GM18867 (cell line): Measurements from ENCODE around the gene OR51I1.

Experiments used
- ATAC-seq: cut with Tn5 transposase; IDR thresholded peaks from one replicate; pipeline ENCODE4 v1.9.1; 2021; ENCODE audit warnings: mild to moderate bottlenecking, moderate library complexity; ENCODE audit not compliant: unreplicated experiment

The OR51I1 gene, protein sequence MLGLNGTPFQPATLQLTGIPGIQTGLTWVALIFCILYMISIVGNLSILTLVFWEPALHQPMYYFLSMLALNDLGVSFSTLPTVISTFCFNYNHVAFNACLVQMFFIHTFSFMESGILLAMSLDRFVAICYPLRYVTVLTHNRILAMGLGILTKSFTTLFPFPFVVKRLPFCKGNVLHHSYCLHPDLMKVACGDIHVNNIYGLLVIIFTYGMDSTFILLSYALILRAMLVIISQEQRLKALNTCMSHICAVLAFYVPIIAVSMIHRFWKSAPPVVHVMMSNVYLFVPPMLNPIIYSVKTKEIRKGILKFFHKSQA

DNA sequence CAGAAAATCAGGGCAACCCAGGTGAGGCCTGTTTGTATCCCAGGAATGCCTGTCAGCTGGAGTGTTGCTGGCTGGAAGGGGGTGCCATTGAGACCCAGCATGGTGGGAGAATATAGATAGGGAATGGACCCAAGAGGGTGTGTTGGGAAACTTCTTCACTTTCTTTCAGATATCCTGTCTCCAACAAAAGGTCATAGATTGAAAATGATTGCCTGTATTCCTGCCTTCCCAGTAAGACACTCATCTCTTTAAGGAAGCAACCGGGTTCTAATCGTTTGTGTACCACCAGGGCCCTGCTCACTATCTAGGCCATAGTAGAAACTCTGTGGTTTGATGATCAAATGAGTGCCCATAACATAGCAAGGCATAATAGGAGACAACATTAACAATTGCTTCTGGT, at the start of gene OR51I1:
Gene OR51I1, minus strand, starts transcription at position 101 of the 400 bp plus-strand sequence. Its CDS starts 0 bp downstream, at position 101.
- ATAC-seq = no peak

DNA sequence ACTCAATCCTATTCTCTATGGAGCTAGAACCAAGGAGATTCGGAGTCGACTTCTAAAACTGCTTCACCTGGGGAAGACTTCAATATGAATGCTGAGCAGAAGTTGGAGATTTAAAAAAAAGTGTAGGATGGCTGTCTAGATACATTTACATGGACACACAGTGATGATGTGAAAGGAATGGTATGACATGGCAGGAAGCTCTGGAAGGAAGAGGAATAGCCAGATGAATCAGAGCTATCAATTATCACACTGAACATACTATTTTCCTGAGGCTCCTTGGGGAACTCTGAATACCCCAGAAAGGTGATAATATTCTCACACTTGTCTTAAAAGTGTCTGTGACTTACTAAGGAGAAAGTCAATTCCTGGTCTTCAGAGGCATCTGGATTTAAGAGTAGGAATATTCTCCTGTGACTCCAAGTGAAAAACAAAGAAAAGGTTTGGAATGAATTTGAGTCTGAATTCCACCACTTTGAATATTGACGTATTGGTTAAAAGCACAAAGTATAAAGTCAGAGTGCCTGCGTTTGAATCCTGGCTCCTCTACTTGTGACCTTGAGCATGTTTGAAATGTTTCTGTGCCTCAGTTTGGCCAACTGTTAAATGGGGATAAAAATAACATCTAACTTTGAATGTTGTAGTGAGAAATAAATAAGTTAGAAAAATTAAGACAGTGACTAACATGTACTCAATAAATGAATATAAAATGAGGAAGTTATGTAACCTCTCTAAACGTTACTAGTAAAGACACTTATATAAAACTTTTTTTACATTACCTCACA, 48.5 kb upstream of the OR51I1 start:
- no peak for ATAC-seq

DNA sequence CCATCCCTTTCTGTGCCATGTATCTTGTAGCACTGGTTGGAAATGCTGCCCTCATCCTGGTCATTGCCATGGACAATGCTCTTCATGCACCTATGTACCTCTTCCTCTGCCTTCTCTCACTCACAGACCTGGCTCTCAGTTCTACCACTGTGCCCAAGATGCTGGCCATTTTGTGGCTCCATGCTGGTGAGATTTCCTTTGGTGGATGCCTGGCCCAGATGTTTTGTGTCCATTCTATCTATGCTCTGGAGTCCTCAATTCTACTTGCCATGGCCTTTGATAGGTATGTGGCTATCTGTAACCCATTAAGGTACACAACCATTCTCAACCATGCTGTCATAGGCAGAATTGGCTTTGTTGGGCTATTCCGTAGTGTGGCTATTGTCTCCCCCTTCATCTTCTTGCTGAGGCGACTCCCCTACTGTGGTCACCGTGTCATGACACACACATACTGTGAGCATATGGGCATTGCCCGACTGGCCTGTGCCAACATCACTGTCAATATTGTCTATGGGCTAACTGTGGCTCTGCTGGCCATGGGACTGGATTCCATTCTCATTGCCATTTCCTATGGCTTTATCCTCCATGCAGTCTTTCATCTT, 47.6 kb upstream of the OR51I1 start:
- ATAC-seq = no peak

DNA sequence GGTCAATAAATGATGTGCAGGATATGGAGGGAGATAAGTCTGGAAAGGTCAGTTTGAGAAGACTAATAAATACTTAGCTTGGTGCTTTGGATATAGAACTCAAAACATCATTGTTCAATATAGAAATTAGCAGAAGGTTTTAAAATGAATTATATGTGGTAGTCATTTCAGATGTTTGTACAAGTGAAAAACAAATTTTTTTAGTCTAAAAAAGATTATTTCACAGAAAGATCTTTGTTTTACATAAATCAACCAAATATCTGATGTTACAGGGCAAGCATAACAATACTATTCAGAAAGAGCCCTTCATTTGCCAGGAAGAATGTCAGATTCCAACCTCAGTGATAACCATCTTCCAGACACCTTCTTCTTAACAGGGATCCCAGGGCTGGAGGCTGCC, 47.1 kb upstream of the OR51I1 start, which contains the start of gene OR52D1:
Gene OR52D1, plus strand, starts transcription at position 301 of the 400 bp plus-strand sequence. Its CDS starts 22 bp downstream, at position 323.
- no peak for ATAC-seq

DNA sequence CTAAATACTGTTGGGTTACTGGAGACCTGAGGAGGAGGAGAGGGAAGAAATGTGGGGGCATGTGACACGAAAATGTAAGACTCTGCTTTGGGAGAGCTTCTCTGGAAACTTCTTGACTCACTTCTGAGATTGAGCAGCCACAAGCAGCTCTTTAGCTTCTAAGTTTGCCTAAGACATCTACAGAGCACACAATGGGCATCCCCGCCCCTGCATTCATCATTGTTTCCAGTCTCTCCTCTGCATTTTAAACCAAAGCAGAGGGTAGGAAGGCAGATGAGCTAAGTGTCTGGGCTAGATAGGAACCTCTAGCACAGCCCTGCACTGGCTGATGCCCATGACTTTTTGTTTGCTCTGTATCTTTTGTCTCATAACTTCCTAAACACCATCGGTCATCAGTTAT, 45.1 kb upstream of the OR51I1 start:
- no peak for ATAC-seq

DNA sequence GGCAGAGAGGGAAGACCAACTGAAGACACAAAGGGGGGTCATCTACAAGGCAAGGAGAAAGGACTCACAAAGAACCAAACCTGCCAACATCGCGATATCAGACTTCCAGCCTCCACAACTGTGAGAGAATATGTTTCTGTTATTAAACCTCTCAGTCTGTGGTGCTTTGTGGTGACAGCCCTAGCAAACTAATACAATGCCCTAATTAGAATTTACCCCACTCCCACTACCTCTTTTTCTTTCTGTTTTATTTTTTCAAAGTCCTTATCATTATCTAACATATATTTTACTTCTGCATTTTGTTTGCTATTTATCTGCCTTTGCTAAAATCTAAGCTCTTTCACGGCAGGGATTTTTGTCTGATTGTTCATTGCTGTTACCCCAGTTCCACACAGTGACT, 44.7 kb upstream of the OR51I1 start:
- ATAC-seq = no peak

DNA sequence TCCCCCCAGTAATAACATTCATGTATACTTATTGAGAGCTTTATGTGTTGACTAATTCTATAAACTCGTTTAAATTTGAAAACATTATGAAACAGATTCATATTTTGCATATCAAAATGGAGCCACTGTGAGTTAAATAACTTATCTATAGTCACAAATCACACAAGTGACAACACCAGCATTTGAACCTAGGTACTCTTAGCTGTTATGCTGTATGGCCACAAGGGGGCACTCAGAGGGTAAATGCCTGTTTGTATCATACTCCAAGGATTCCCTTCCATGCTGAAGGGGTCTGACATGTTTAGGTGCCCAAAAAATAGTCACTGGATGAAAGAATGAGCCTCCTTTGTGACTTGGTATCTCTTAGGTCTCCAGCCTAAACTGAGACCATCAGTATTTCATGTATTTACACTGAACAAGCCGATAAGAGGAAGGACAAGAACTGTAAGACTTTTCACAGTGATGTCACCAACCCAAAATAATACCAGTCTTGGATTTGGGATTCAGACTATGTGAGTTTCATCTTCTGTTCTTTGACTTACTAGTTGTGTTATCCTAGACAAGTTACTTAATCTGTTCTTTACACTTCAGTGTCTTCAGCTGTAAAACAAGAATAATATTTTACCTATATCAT, 35.0 kb upstream of the OR51I1 start:
- peak; percentile 80 for ATAC-seq

DNA sequence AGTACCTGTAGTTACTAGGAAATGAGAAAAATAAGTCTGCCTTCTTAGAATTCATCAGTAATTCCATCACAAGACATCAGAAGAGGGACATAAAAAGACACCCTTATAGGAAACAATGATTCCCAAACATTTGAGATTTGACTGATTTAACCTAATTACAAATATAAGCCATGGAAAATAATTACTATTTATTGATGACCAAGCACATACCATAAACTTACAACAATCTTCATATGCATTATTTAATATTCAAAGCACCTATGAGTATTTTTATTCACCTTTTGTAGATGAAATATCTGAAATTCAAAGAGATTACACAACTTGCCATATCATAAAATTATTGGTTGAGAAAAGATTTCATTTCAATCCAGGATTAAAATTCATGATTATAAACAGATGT, 32.6 kb upstream of the OR51I1 start:
- no peak for ATAC-seq

DNA sequence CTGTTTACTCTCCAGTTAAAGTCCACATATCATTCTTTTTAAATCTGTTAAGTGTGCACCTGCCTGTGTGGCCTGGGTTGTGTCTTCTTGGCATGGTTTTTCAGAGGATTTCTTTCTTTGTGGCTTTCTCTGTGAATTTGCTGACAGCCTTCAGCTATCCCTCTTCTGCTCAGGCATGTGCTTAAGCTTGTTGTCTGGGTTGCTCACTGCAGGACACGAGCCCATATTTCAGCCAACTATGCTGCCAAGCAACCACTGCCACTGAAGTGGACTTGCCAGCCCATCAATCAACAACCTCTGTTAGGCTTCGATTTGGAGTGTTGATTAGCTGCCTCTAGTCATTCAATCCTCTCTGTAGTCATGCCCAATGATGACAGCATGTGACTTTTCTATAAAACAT, 26.2 kb upstream of the OR51I1 start:
- ATAC-seq = no peak

DNA sequence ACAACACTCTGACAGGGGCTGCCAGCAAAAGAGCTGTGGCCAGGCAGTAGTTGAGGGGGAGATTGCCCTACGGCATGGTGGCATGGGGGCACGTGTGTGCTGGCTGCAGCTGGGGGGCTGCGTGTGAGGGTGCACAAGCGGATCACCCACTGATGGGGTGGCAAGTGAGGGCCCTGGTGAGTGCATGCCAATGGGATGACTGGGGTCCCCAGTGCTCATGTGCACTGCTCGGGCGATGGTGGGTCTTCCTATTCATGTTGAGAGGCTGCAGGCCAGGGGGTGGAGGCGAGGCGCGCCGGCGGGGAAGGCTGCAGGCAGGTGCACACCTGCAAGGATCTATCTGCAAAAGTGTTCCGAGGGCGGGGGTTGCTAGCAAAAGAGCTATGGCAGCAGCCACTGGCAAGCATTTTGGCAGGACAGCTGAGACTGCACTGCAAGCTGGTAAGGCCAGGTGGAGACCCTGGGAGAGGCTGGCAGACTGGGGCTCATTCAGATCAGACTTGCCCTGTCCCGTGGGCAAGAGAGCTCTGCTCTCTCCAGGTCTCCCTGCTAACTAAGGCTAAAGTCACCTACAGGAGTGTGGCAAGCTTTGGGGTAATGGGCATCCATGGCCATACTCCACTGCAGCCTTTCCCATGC, 19.8 kb upstream of the OR51I1 start:
- no peak for ATAC-seq

DNA sequence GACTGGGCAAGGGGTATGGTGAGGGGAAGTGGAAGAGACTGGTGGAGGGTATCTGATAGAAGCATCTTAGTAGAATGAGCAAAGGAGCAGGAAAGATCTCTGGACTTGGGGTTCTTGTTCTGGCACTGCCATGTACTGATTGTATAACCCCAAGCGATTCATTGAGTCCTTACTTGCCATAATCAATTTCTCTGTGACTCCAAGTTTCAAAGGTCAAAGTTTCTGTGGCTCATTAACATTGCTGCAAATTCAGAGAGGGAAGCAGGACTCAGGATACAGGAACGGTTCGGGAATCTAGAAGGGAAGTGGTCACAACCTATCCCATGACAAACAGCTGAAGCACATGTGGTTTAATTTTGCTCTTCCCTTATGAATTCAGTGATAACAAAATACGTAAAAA, 8.1 kb upstream of the OR51I1 start:
- ATAC-seq = no peak

DNA sequence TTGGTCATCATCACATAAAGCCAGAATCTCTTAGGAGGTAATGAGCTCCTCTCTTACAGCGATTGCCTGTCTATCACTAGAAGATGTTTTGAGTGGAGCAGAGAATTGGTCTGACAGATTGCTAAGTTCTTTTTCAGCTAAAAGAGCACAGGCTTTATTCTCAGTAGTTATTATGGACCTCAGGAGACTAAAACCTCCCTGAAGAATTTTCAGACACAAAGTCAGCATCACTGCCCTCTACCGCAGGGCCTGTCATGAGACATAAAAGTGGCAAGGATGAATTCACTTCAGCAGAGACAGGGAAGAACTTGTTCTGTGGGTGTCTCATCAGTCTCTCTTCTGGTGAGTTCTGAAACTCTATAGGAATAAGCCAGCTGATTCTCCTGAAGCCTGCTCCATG, 7.7 kb upstream of the OR51I1 start, which contains the start of gene OR51I2:
Gene OR51I2, plus strand, starts transcription at position 301 of the 400 bp plus-strand sequence. CDS start 4,166 bp downstream, outside the sequence.
- ATAC-seq = no peak

DNA sequence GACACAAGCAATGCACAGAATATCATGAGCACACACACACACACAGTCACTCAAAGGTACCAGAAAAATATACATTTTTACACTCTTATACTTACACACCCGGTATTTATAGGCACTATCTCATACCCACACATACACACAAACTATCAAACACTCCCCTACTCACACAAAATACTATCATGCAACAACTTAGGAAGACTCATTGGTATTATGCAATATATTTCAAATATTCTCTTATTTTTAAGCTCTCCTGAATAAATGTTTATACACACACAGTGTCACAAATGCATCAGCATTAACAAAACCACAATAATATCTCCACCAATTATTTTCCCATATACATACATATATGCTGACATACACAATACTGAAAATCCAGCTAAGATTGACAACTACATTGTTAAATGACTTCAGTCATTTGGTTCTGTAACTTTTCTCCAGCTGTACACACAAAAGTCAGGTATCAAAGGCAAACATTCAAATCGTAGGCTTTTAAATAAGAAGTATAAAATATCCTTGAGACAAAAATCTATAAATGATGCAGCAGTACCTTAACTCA, 2.6 kb upstream of the OR51I1 start:
- no peak for ATAC-seq

DNA sequence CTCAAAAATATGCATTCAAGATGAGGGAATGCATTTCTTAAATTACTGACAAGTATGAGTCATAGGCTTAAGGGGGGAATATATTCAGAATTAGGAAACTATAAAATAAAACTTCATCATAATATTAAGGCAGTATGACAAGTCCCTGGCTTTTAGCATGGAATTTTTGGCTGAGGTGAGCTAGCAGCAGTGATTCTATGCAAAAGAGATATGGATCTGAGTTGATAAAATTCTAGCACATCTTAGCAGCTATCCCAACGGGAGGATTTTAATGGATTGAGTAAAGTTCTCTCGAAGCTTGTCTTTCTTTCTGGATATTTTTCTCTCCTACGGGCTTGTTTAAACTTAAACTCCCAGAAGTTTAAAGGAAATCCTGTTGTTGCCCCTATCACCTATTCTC, 18.2 kb downstream of the OR51I1 start:
- ATAC-seq = no peak

DNA sequence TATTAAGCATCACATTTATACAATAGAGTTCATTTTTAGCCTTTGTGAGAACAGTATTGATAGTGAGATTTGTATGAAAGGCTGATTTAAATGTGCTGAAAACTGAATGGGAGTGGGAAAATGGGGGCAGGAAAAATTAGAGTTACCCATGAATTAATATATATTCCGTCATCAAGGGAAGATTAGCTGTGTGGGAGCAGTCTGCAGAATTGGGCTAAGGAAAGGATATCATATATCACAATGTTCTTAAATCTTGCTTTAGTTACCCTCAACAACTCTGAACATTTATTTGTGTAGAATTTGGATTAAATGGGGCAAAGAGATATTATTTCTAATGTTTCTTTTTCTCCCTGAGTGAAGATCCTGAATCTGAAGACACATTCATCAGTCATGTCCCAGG, 19.5 kb downstream of the OR51I1 start, which contains the start of gene OR51Q1:
Gene OR51Q1, plus strand, starts transcription at position 301 of the 400 bp plus-strand sequence. Its CDS starts 90 bp downstream, at position 391.
- no peak for ATAC-seq

DNA sequence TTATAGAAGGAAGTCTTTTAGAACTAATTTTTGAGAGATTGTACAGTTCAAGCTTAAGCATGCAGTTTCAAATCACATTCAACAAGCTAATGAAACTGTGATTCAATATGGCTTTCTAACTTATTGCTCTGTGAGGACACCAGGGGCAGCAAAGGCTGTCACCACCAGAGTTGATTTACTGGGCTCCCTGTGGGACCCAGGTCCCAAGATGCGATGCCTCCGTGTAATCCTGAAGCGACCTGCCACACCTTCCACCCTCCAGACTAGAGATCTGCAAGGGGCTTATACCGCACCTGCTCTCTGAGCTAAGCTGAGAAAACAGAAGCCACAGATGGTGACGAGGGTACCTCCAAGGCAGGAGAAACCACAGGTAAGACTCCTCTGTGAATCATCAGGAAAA, 20.3 kb downstream of the OR51I1 start:
- no peak for ATAC-seq

DNA sequence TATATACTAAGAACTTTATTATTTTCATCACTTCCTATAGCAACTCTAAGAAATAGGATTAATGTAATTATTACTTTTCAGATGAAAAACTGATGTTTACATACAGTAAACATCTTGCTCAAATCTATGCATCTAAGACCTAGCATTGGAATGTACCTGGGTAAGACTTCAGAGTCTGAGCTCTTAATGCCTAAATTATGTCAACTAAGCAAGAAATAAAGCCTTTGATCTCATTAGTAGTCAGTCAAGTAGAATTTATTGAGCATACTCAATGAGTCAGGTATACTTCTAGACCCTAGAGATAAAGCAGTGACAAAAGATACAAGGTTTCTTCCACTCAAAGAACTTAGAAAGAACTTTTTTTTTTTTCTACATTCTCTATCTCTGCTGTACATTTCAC, 36.1 kb downstream of the OR51I1 start:
- no peak for ATAC-seq

DNA sequence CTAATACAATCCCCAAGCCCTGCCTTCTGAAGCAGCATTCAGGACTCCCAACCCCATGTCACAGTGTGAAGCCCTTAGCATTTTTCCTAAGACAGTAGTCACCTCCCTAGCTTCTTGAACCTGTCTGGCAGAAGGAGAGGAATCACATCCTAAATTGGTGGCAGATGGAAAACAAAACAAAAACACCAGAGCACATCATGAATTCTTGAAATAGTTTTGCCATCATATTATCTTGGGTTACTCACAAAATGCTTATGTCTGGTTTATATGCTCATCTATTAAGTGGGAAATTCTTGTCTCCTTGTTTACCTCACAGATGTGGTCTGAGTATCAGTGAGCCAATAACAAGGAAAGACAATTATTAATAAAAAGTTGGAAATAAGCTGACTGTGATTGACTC, 42.4 kb downstream of the OR51I1 start:
- no peak for ATAC-seq

DNA sequence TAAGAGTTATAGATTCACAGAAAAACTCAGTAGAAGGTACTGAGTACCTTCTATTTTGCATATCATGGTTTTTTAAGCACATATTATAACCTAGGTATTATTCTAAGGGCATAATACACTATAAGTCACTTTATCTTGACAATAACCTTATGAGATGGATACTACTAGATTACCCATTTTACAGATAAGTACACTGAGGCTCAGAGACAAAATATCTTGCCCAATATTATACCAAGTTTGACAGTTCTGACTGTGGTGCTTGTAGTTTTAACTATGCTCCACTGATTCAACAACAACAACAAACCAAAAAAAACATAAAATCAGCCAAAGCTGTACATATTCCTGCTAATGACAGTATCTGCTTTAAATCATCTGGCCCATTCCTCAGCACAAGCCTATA, 47.2 kb downstream of the OR51I1 start:
- ATAC-seq = no peak
